MCF 10A (cell line): ENCODE results near the gene CIAO2B. TPM values are rescaled to one million over a fixed set of nuclear protein-coding genes. Genes with fewer than 3 reads are reported as not detected.
"Not testable (repeated sequence)": the region's sequence is repeated elsewhere in the genome, so short reads cannot be mapped to it uniquely, and the experiment has no call there.

Source experiments
- BruUV-seq: library from RNA; stranded (reverse); fragments of 400-500 nt; replicated peaks from 2 replicates; lab custom pipeline; 2021; lab: Mats Ljungman, UMichigan
- CTCF ChIA-PET: fragments of 300-600 bp; sonication (Branson Sonifier 250); formaldehyde crosslinking; extraction: SDS; loops from one replicate; lab custom pipeline; 2021; ENCODE audit warnings: antibody characterized with exemption, inconsistent platforms; lab: Yijun Ruan, JAX
- POLR2A ChIA-PET: fragments of 300-600, 350-650 bp; sonication (Branson Sonifier 250); formaldehyde crosslinking; extraction: SDS; loops from one replicate; lab custom pipeline; 2020; ENCODE audit warnings: antibody characterized with exemption, inconsistent platforms; lab: Yijun Ruan, JAX
- DNase-seq: peaks from one replicate; pipeline ENCODE4 v3.0.0-alpha.2; 2018; ENCODE audit not compliant: unreplicated experiment
- H3K27ac Mint-ChIP-seq: one replicate; pipeline ENCODE4 v1.8.0; 2022; ENCODE audit warnings: mild to moderate bottlenecking, low read depth, mixed read lengths; ENCODE audit not compliant: unreplicated experiment
- H3K27me3 Mint-ChIP-seq: one replicate; pipeline ENCODE4 v1.8.0; 2022; ENCODE audit warnings: mixed read lengths; ENCODE audit not compliant: insufficient read depth, unreplicated experiment
- H3K36me3 Mint-ChIP-seq: one replicate; pipeline ENCODE4 v1.8.0; 2022; ENCODE audit warnings: mild to moderate bottlenecking, moderate library complexity, mixed read lengths; ENCODE audit not compliant: insufficient read depth, unreplicated experiment
- H3K4me1 Mint-ChIP-seq: one replicate; pipeline ENCODE4 v1.8.0; 2022; ENCODE audit warnings: mixed read lengths; ENCODE audit not compliant: insufficient read depth, unreplicated experiment
- H3K4me3 Mint-ChIP-seq: one replicate; pipeline ENCODE4 v1.8.0; 2022; ENCODE audit warnings: mild to moderate bottlenecking, moderate library complexity, mixed read lengths; ENCODE audit not compliant: unreplicated experiment
- H3K9me3 Mint-ChIP-seq: one replicate; pipeline ENCODE4 v1.8.0; 2022; ENCODE audit warnings: mixed read lengths; ENCODE audit not compliant: unreplicated experiment
- CTCF ChIP-seq: fragments of 200-600 bp; IDR thresholded peaks from one replicate; pipeline ENCODE4 v1.8.0; 2022; ENCODE audit warnings: antibody characterized with exemption, mild to moderate bottlenecking; ENCODE audit not compliant: unreplicated experiment
- intact Hi-C: fragments of 100-400 bp; cut with micrococcal nuclease; formaldehyde crosslinking; loops from 2 replicates; pipeline ENCODE4 v1.14.1; 2022
- total RNA-seq: library from RNA; stranded (reverse); gene quantifications from 2 replicates; pipeline ENCODE4 v1.2.3, GENCODE V29; 2022

CIAO2B gene
- total RNA-seq, 1 experiment from 2014 or later, result 133 TPM

- no peak overlapping the region for H3K4me3 Mint-ChIP-seq
- peaks cover 3% of the 10 kb centered on the region for H3K27me3 Mint-ChIP-seq
- H3K4me1 Mint-ChIP-seq, result peaks cover 5% of the 10 kb centered on the region
- ChIA-PET CTCF (interaction anchor here (0.5 to 6.2 kb wide), 12 partner anchors 11 to 614 kb away, joined by 3 to 30 read pairs (median 3); no protein-coding TSS in a partner anchor), POLR2A (interaction anchor here (0.7 kb wide), 1 partner anchor 922 kb away, joined by 3 read pairs; no protein-coding TSS in a partner anchor)
- DNase-seq, result no peak
- no peak overlapping the region for H3K27ac Mint-ChIP-seq
- no peak for TF ChIP-seq CTCF
- H3K9me3 Mint-ChIP-seq, result no peaks in the 10 kb centered on the region
- no TSS peak for BruUV-seq
- H3K36me3 Mint-ChIP-seq, result no peaks in the 10 kb centered on the region
- intact Hi-C loops, result loop anchor here (10.0 kb wide), 1 partner anchor 55 kb away; no protein-coding TSS in a partner anchor
Measured at GRCh38 chr16:66959704-66960161, 25.5 kb upstream of the CIAO2B start.

DNA sequence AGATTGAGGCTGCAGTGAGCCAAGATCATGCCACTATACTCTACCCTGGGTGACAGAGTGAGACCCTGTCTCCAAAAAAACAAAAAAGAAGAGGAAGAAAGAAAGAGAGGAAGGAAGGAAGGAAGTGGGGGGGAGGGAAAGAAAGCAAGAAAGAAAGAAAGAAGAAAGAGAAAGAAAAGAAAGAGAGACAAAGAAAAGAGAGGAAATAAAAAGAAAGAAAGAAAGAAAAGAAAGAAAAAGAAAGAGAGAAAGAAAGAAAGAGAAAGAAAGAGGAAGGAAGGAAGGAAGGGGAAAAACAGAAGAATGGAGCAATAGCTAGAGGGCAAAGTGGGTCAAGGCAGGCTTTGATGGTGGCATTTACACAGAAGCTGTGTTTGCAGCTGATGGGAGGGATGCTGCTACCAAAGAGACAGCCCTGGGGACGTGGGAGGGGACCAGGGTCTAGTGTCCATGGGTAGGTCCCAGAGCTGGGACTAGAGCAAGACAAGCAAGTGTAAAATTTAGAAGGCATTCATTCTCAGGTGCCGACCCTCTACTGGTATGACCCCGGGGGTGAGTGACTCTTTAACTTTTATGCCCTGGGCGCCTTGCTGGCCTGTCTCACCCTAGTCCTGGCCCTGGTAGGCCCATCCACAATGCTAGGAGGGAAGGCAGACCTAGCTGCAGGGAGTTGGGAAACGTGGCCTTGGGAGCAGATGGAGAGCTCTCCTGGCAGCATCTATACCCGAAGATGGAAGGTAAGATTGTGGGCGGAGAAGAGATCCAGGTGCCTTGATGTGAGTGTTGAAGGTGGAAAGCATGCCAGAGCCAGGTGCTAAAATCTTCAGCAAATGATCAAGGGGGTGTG lies 24.9 kb upstream of the CIAO2B start:
- Mint-ChIP-seq H3K4me3 (no peak overlapping the region), H3K27ac (no peak overlapping the region), H3K27me3 (no peaks in the 10 kb centered on the region), H3K4me1 (peaks cover 6% of the 10 kb centered on the region), H3K9me3 (no peaks in the 10 kb centered on the region), H3K36me3 (no peaks in the 10 kb centered on the region)
- ChIA-PET POLR2A (interaction anchor here (0.7 kb wide), 1 partner anchor 923 kb away, joined by 3 read pairs; no protein-coding TSS in a partner anchor), CTCF (interaction anchor here (0.5 to 6.2 kb wide), 15 partner anchors 11 to 614 kb away, joined by 3 to 30 read pairs (median 4); no protein-coding TSS in a partner anchor)
- intact Hi-C loops, result loop anchor here (10.0 kb wide), 1 partner anchor 56 kb away; no protein-coding TSS in a partner anchor
- no peak for TF ChIP-seq CTCF
- no TSS peak for BruUV-seq
- DNase-seq, result no peak

DNA sequence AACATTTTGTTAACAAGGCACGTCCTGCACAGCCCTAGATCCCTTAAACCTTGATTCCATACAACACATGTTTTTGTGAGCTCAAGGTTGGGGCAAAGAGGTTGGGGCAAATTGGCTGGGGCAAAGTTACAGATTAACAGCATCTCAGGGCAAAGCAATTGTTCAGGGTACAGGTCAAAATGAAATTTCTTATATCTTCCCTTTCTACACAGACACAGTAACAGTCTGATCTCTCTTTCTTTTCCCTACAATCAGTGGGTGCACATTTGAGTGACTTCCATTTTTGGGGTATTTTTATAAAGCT lies 21.9 kb upstream of the CIAO2B start:
- CTCF ChIA-PET, result interaction anchor here (0.7 to 6.2 kb wide), 6 partner anchors 10 to 229 kb away, joined by 3 to 30 read pairs (median 4); no protein-coding TSS in a partner anchor
- BruUV-seq, H3K27ac Mint-ChIP-seq: not testable (repeated sequence)

GRCh38 chr16:66955363-66956153 lies 21.4 kb upstream of the CIAO2B start:
- H3K4me1 Mint-ChIP-seq, result peaks cover 17% of the 10 kb centered on the region
- H3K36me3 Mint-ChIP-seq, BruUV-seq, DNase-seq, H3K27me3 Mint-ChIP-seq, H3K27ac Mint-ChIP-seq, H3K9me3 Mint-ChIP-seq, POLR2A ChIA-PET, H3K4me3 Mint-ChIP-seq: not testable (repeated sequence)
- CTCF ChIA-PET, result interaction anchor here (0.7 to 6.2 kb wide), 5 partner anchors 11 to 229 kb away, joined by 3 to 30 read pairs (median 4); no protein-coding TSS in a partner anchor
- intact Hi-C loops, result loop anchor here (2.0 to 10.0 kb wide), 2 partner anchors 59 to 61 kb away; no protein-coding TSS in a partner anchor

More for the DNA sequence above, 21.9 kb upstream of the CIAO2B start:
- H3K4me3 Mint-ChIP-seq, H3K36me3 Mint-ChIP-seq, POLR2A ChIA-PET, H3K9me3 Mint-ChIP-seq, DNase-seq, H3K27me3 Mint-ChIP-seq: not testable (repeated sequence)
- intact Hi-C loops, result loop anchor here (10.0 kb wide), 1 partner anchor 59 kb away; no protein-coding TSS in a partner anchor
- H3K4me1 Mint-ChIP-seq, result peaks cover 17% of the 10 kb centered on the region
